ENCODE measurements around the gene COA1. TPM values are rescaled to one million over a fixed set of nuclear protein-coding genes. Genes with fewer than 3 reads are reported as not detected.
"Not testable (repeated sequence)": the region's sequence is repeated elsewhere in the genome, so short reads cannot be mapped to it uniquely, and the experiment has no call there.

The COA1 gene
- polyA plus RNA-seq, 3 donors = 25.6 to 57.8 (median 56.2) TPM

DNA sequence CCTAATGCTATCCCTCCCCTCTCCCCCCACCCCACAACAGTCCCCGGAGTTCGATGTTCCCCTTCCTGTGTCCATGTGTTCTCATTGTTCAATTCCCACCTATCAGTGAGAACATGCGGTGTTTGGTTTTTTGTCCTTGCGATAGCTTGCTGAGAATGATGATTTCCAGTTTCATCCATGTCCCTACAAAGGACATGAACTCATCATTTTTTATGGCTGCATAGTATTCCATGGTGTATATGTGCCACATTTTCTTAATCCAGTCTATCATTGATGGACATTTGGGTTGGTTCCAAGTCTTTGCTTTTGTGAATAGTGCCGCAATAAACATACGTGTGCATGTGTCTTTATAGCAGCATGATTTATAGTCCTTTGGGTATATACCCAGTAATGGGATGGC, 43.9 kb upstream of the COA1 start:
- H3K9ac ChIP-seq (ENCODE audit: insufficient read depth, low read length, poor library complexity, severe bottlenecking); H3K4me2 ChIP-seq (replicated peaks; ENCODE audit: extremely low read depth, low read length, poor library complexity, severe bottlenecking); DNase-seq; H3K27ac ChIP-seq (ENCODE audit: low read depth in 1 of 2, low read length in 2 of 2); H3K9me3 ChIP-seq (replicated peaks in 1 of 2; ENCODE audit: control insufficient read depth in 1 of 2, insufficient read depth in 1 of 2, low read length in 2 of 2); H3K4me3 ChIP-seq (replicated peaks in 1 of 3; ENCODE audit: low read depth in 2 of 3, low read length in 3 of 3); intact Hi-C loops (cut with micrococcal nuclease); H3K27ac Mint-ChIP-seq; H3K4me3 Mint-ChIP-seq; H3K27me3 ChIP-seq (ENCODE audit: control insufficient read depth in 2 of 2, insufficient read depth in 2 of 2, low read length in 2 of 2); H3K27me3 Mint-ChIP-seq (ENCODE audit: low read depth in 3 of 3); H2AFZ ChIP-seq (ENCODE audit: insufficient read depth, low read depth, low read length, poor library complexity, severe bottlenecking): not testable (repeated sequence)
- H3K4me1 ChIP-seq (ENCODE audit: control insufficient read depth in 1 of 2, insufficient read depth in 2 of 2, low read length in 2 of 2) = peaks cover 16 to 18% of the 10 kb centered on the region in 2 donors
- Mint-ChIP-seq H3K9me3 (peaks cover 3 to 10% (median 5%) of the 10 kb centered on the region in 7 donors), H3K4me1 (peaks cover 36% of the 10 kb centered on the region), H3K36me3 (peaks cover 40 to 50% of the 10 kb centered on the region in 2 donors)
- H3K79me2 ChIP-seq (ENCODE audit: insufficient read depth, low read length) = peaks cover 26% of the 10 kb centered on the region
- WGBS (ENCODE audit: insufficient coverage) = 100% methylated on average over 2 of the region's 6 CpGs
- H3K36me3 ChIP-seq (replicated peaks in 1 of 2; ENCODE audit: control insufficient read depth in 1 of 2, insufficient read depth in 2 of 2, low read length in 2 of 2) = peaks cover 21 to 27% of the 10 kb centered on the region in 2 donors
- peaks cover 25% of the 10 kb centered on the region for H4K20me1 ChIP-seq (ENCODE audit: insufficient read depth, low read length)

DNA sequence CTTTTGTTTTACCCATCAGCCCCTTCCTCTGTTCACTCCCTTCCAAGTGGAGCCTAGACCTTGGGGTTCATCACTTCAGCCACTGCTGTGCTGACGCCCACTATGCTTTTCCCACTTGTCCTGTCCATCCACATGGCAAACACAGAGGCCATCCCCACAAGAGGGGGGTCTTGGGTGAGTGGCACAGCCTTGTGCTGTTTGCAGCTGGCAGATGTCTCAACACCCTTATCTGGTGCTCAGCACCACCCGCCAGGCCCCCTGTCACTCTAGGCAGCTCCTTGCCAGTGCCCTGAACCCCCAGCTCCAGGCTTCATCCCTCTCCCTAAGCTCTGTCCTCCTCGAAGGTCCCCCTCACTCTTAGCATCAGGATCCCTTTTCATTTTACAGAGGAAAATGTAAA, 42.2 kb upstream of the COA1 start:
- Histone ChIP-seq H3K36me3 (replicated peaks in 1 of 2; ENCODE audit: control insufficient read depth in 1 of 2, insufficient read depth in 2 of 2, low read length in 2 of 2) (peaks cover 21 to 34% of the 10 kb centered on the region in 2 donors), H4K20me1 (ENCODE audit: insufficient read depth, low read length) (peaks cover 27% of the 10 kb centered on the region), H3K27me3 (ENCODE audit: control insufficient read depth in 2 of 2, insufficient read depth in 2 of 2, low read length in 2 of 2) (no peaks in the 10 kb centered on the region), H3K9ac (ENCODE audit: insufficient read depth, low read length, poor library complexity, severe bottlenecking) (no peak overlapping the region), H3K4me3 (replicated peaks in 1 of 3; ENCODE audit: low read depth in 2 of 3, low read length in 3 of 3) (no peak overlapping the region), H3K4me1 (ENCODE audit: control insufficient read depth in 1 of 2, insufficient read depth in 2 of 2, low read length in 2 of 2) (peaks cover 19 to 26% of the 10 kb centered on the region in 2 donors), H2AFZ (ENCODE audit: insufficient read depth, low read depth, low read length, poor library complexity, severe bottlenecking) (no peak overlapping the region), H3K9me3 (replicated peaks in 1 of 2; ENCODE audit: control insufficient read depth in 1 of 2, insufficient read depth in 1 of 2, low read length in 2 of 2) (no peaks in the 10 kb centered on the region), H3K79me2 (ENCODE audit: insufficient read depth, low read length) (peaks cover 42% of the 10 kb centered on the region), H3K27ac (ENCODE audit: low read depth in 1 of 2, low read length in 2 of 2) (no peak overlapping the region), H3K4me2 (replicated peaks; ENCODE audit: extremely low read depth, low read length, poor library complexity, severe bottlenecking) (no peak overlapping the region)
- intact Hi-C loops (cut with micrococcal nuclease) = no loop called here
- Mint-ChIP-seq H3K36me3 (peaks cover 40 to 61% of the 10 kb centered on the region in 2 donors), H3K27ac (peak overlapping the region in 4 of 7 donors; percentile 5 to 70 (median 48)), H3K9me3 (peaks cover 0 to 7% (median 3%) of the 10 kb centered on the region in 7 donors), H3K27me3 (ENCODE audit: low read depth in 3 of 3) (peaks cover 0 to 4% (median 1%) of the 10 kb centered on the region in 3 donors), H3K4me3 (no peak overlapping the region), H3K4me1 (peaks cover 41% of the 10 kb centered on the region)
- DNase-seq = no peak
- WGBS (ENCODE audit: insufficient coverage) = 100% methylated on average over 1 of the region's 3 CpGs
- TF ChIP-seq, protein P1, sequence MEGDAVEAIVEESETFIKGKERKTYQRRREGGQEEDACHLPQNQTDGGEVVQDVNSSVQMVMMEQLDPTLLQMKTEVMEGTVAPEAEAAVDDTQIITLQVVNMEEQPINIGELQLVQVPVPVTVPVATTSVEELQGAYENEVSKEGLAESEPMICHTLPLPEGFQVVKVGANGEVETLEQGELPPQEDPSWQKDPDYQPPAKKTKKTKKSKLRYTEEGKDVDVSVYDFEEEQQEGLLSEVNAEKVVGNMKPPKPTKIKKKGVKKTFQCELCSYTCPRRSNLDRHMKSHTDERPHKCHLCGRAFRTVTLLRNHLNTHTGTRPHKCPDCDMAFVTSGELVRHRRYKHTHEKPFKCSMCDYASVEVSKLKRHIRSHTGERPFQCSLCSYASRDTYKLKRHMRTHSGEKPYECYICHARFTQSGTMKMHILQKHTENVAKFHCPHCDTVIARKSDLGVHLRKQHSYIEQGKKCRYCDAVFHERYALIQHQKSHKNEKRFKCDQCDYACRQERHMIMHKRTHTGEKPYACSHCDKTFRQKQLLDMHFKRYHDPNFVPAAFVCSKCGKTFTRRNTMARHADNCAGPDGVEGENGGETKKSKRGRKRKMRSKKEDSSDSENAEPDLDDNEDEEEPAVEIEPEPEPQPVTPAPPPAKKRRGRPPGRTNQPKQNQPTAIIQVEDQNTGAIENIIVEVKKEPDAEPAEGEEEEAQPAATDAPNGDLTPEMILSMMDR (IDR thresholded peaks at IDR 0.05) = no peak
